Trophoblast cell (in vitro differentiated cells and primary cell): Measurements from ENCODE around the gene NIPBL.

Experiments
- DNase-seq, 2 donors: peaks; one replicate each; pipeline ENCODE4 v3.0.0-alpha.2; 2016
- H2AFZ ChIP-seq: 2 replicates; pipeline ENCODE4 v1.6.1; 2013; ENCODE audit warnings: low read length, moderate library complexity, mild to moderate bottlenecking; ENCODE audit not compliant: insufficient read depth, poor library complexity
- H2AK5ac ChIP-seq: 2 replicates; pipeline ENCODE4 v1.6.1; 2013; ENCODE audit warnings: mild to moderate bottlenecking, low read length
- H2BK120ac ChIP-seq: 2 replicates; pipeline ENCODE4 v1.6.1; 2013; ENCODE audit warnings: low read length, mild to moderate bottlenecking, moderate library complexity; ENCODE audit not compliant: insufficient read depth, poor library complexity
- H2BK12ac ChIP-seq: 2 replicates; pipeline ENCODE4 v1.6.1; 2013; ENCODE audit warnings: mild to moderate bottlenecking, low read length, moderate library complexity
- H2BK5ac ChIP-seq: 2 replicates; pipeline ENCODE4 v1.6.1; 2013; ENCODE audit warnings: low read length, low read depth, moderate library complexity, mild to moderate bottlenecking; ENCODE audit not compliant: poor library complexity
- H3K14ac ChIP-seq: 2 replicates; pipeline ENCODE4 v1.6.1; 2013; ENCODE audit warnings: mild to moderate bottlenecking, low read length
- H3K18ac ChIP-seq: 2 replicates; pipeline ENCODE4 v1.6.1; 2013; ENCODE audit warnings: mild to moderate bottlenecking, low read length
- H3K23ac ChIP-seq: 2 replicates; pipeline ENCODE4 v1.6.1; 2013; ENCODE audit warnings: low read length
- H3K27ac ChIP-seq: 2 replicates; pipeline ENCODE4 v1.5.1; 2013; ENCODE audit warnings: low read depth, mild to moderate bottlenecking, inconsistent platforms, low read length, moderate library complexity
- H3K27me3 ChIP-seq: 2 replicates; pipeline ENCODE4 v1.6.1; 2013; ENCODE audit warnings: inconsistent platforms, mild to moderate bottlenecking, low read length, moderate library complexity; ENCODE audit not compliant: insufficient read depth
- H3K36me3 ChIP-seq, 2 experiments: 1 replicate in 1 of 2; 2 replicates in 1 of 2; pipeline ENCODE4 v1.6.1; 2013; ENCODE audit warnings: low read length in 2 of 2, mild to moderate bottlenecking in 2 of 2, moderate library complexity in 1 of 2; ENCODE audit not compliant: insufficient read depth in 2 of 2, control insufficient read depth in 1 of 2
- H3K4ac ChIP-seq: 2 replicates; pipeline ENCODE4 v1.6.1; 2013; ENCODE audit warnings: low read depth, mild to moderate bottlenecking, low read length, moderate library complexity
- H3K4me1 ChIP-seq, 2 experiments: 1 replicate in 1 of 2; 2 replicates in 1 of 2; pipeline ENCODE4 v1.6.1; 2013; ENCODE audit warnings: low read length in 2 of 2, mild to moderate bottlenecking in 2 of 2, moderate library complexity in 1 of 2; ENCODE audit not compliant: insufficient read depth in 2 of 2, control insufficient read depth in 1 of 2
- H3K4me2 ChIP-seq: 2 replicates; pipeline ENCODE4 v1.6.1; 2013; ENCODE audit warnings: inconsistent platforms, mild to moderate bottlenecking, low read length, moderate library complexity
- H3K4me3 ChIP-seq: 2 replicates; pipeline ENCODE4 v1.5.1; 2013; ENCODE audit warnings: mild to moderate bottlenecking, low read depth, low read length, inconsistent platforms
- H3K79me1 ChIP-seq: one replicate; pipeline ENCODE4 v1.6.1; 2013; ENCODE audit warnings: low read length
- H3K79me2 ChIP-seq: 2 replicates; pipeline ENCODE4 v1.6.1; 2013; ENCODE audit warnings: low read length, mild to moderate bottlenecking; ENCODE audit not compliant: control insufficient read depth, insufficient read depth, poor library complexity
- H3K9ac ChIP-seq: 2 replicates; pipeline ENCODE4 v1.6.1; 2013; ENCODE audit warnings: mild to moderate bottlenecking, low read length
- H3K9me3 ChIP-seq: 2 replicates; pipeline ENCODE4 v1.6.1; 2013; ENCODE audit warnings: low read depth, mild to moderate bottlenecking, control low read depth, inconsistent platforms, low read length; ENCODE audit not compliant: insufficient read depth
- H4K12ac ChIP-seq: 2 replicates; pipeline ENCODE4 v1.6.1; 2013; ENCODE audit warnings: low read depth, mild to moderate bottlenecking, low read length, moderate library complexity
- H4K8ac ChIP-seq: 2 replicates; pipeline ENCODE4 v1.6.1; 2013; ENCODE audit warnings: low read depth, mild to moderate bottlenecking, low read length, moderate library complexity
- H4K91ac ChIP-seq: one replicate; pipeline ENCODE4 v1.6.1; 2013; ENCODE audit warnings: low read depth, mild to moderate bottlenecking, low read length, moderate library complexity
- WGBS: extraction: QIAGEN DNeasy Blood & Tissue Kit; methylation state at CpG from one replicate; pipeline ENCODE4 v1.1.7; 2013; ENCODE audit warnings: missing lambda C conversion rate; ENCODE audit not compliant: insufficient read length, insufficient coverage; ENCODE audit errors: extremely low coverage; 5-methylcytosine and 5-hydroxymethylcytosine counted together

NIPBL gene

GRCh38 chr5:36985387-36985786 is 108.8 kb downstream of the NIPBL start:
- Histone ChIP-seq H3K23ac (no peak overlapping the region), H4K8ac (no peak overlapping the region), H3K79me1 (no peaks in the 10 kb centered on the region), H3K4me2 (no peak overlapping the region), H4K91ac (no peak overlapping the region), H3K4me3 (no peak overlapping the region), H3K14ac (no peak overlapping the region), H3K18ac (no peak overlapping the region), H3K9ac (no peak overlapping the region), H2AFZ (no peak overlapping the region), H3K79me2 (no peaks in the 10 kb centered on the region), H2AK5ac (no peak overlapping the region), H3K4me1 (no peaks in the 10 kb centered on the region), H3K4ac (no peak overlapping the region), H3K9me3 (no peaks in the 10 kb centered on the region), H3K27ac (no peak overlapping the region), H4K12ac (no peak overlapping the region), H3K36me3 (peaks cover 2 to 3% of the 10 kb centered on the region in 2 experiments), H2BK120ac (no peak overlapping the region), H3K27me3 (no peaks in the 10 kb centered on the region), H2BK5ac (no peak overlapping the region), H2BK12ac (no peak overlapping the region)
- no CpG with 5 or more reads among the region's 10 CpGs for WGBS
- DNase-seq: no peak

GRCh38 chr5:36988396-36988795 is 111.8 kb downstream of the NIPBL start:
- Histone ChIP-seq H3K4me1 (no peaks in the 10 kb centered on the region), H3K4ac (no peak overlapping the region), H3K9ac (no peak overlapping the region), H3K79me2 (no peaks in the 10 kb centered on the region), H3K4me3 (no peak overlapping the region), H3K27me3 (no peaks in the 10 kb centered on the region), H2BK120ac (no peak overlapping the region), H3K36me3 (peaks cover 2 to 3% of the 10 kb centered on the region in 2 experiments), H4K12ac (no peak overlapping the region), H3K14ac (no peak overlapping the region), H2AK5ac (no peak overlapping the region), H2BK12ac (no peak overlapping the region), H3K18ac (no peak overlapping the region), H4K91ac (no peak overlapping the region), H2AFZ (no peak overlapping the region), H4K8ac (no peak overlapping the region), H3K79me1 (no peaks in the 10 kb centered on the region), H3K23ac (no peak overlapping the region), H3K4me2 (no peak overlapping the region), H2BK5ac (no peak overlapping the region), H3K9me3 (no peaks in the 10 kb centered on the region), H3K27ac (no peak overlapping the region)
- no peak for DNase-seq
- WGBS: no CpG with 5 or more reads among the region's 1 CpG

GRCh38 chr5:36998578-36998977 is 122.0 kb downstream of the NIPBL start:
- Histone ChIP-seq H3K9ac (no peak overlapping the region), H3K14ac (no peak overlapping the region), H3K79me1 (no peaks in the 10 kb centered on the region), H4K12ac (no peak overlapping the region), H3K4me1 (no peaks in the 10 kb centered on the region), H2BK5ac (no peak overlapping the region), H2BK12ac (no peak overlapping the region), H2AFZ (no peak overlapping the region), H3K18ac (no peak overlapping the region), H3K4me3 (no peak overlapping the region), H3K23ac (no peak overlapping the region), H3K4ac (no peak overlapping the region), H3K4me2 (no peak overlapping the region), H3K27ac (no peak overlapping the region), H3K9me3 (no peaks in the 10 kb centered on the region), H2AK5ac (no peak overlapping the region), H4K91ac (no peak overlapping the region), H3K27me3 (no peaks in the 10 kb centered on the region), H3K79me2 (no peaks in the 10 kb centered on the region), H4K8ac (no peak overlapping the region), H2BK120ac (no peak overlapping the region), H3K36me3 (peaks cover 1 to 2% of the 10 kb centered on the region in 2 experiments)
- no CpG with 5 or more reads among the region's 1 CpG for WGBS
- no peak for DNase-seq

- peak; percentile 2 to 28 for DNase-seq
- Histone ChIP-seq H3K27ac (no peak overlapping the region), H3K4me2 (no peak overlapping the region), H3K79me2 (no peaks in the 10 kb centered on the region), H4K12ac (no peak overlapping the region), H3K27me3 (no peaks in the 10 kb centered on the region), H3K9ac (no peak overlapping the region), H2BK5ac (no peak overlapping the region), H3K79me1 (no peaks in the 10 kb centered on the region), H3K14ac (no peak overlapping the region), H4K8ac (no peak overlapping the region), H2BK12ac (no peak overlapping the region), H2AFZ (no peak overlapping the region), H3K4me1 (no peaks in the 10 kb centered on the region), H3K4me3 (no peak overlapping the region), H3K36me3 (peaks cover 2 to 4% of the 10 kb centered on the region in 2 experiments), H3K9me3 (no peaks in the 10 kb centered on the region), H4K91ac (no peak overlapping the region), H3K23ac (no peak overlapping the region), H2BK120ac (no peak overlapping the region), H2AK5ac (no peak overlapping the region), H3K18ac (no peak overlapping the region), H3K4ac (no peak overlapping the region)
- no CpG with 5 or more reads among the region's 1 CpG for WGBS
Observed at GRCh38 chr5:37002176-37002751, 125.7 kb downstream of the NIPBL start.
